Caco-2 (cell line): ENCODE measurements around the gene DDX24. TPM values are rescaled to one million over a fixed set of nuclear protein-coding genes. Genes with fewer than 3 reads are reported as not detected.
A peak's percentile ranks its signal among the peaks of the same experiment; 100 is the strongest.

Source experiments
- BruUV-seq: library from RNA; stranded (reverse); fragments of 400-500 nt; replicated peaks from 2 replicates; lab custom pipeline; 2021; lab: Mats Ljungman, UMichigan
- CTCF ChIA-PET: fragments of 300-600 bp; sonication (Branson Sonifier 250); formaldehyde crosslinking; loops from one replicate; lab custom pipeline; 2022; ENCODE audit warnings: antibody characterized with exemption; lab: Charles Lee
- POLR2A ChIA-PET: fragments of 300-600 bp; sonication (Branson Sonifier 250); formaldehyde crosslinking; loops from one replicate; lab custom pipeline; 2022; ENCODE audit warnings: antibody characterized with exemption; lab: Charles Lee
- DNase-seq, 2 experiments: peaks; one replicate each; pipeline versions ENCODE4 v3.0.0 to v3.0.0-alpha.2; 2020 to 2022
- H3K27me3 ChIP-seq: replicated peaks from 2 replicates; pipeline ENCODE4 v1.6.0; 2011; ENCODE audit warnings: low read length; ENCODE audit not compliant: control insufficient read depth, insufficient read depth
- H3K36me3 ChIP-seq: 2 replicates; pipeline ENCODE4 v1.5.1; 2011; ENCODE audit warnings: low read length; ENCODE audit not compliant: control insufficient read depth, insufficient read depth
- H3K4me1 ChIP-seq: fragments of 250-450 bp; sonication (Bioruptor Pico); 2 replicates; pipeline ENCODE4 v1.5.1; 2020; ENCODE audit warnings: mild to moderate bottlenecking
- H3K4me3 ChIP-seq: 2 replicates; pipeline ENCODE4 v1.5.1; 2011; ENCODE audit warnings: low read depth, mild to moderate bottlenecking, control low read depth, low read length
- H3K9me3 ChIP-seq: fragments of 250-450 bp; sonication (Bioruptor Pico); 2 replicates; pipeline ENCODE4 v1.5.1; 2020; ENCODE audit warnings: mild to moderate bottlenecking, moderate library complexity
- H3K27ac Mint-ChIP-seq: one replicate; pipeline ENCODE4 v1.8.0; 2022; ENCODE audit warnings: mixed read lengths; ENCODE audit not compliant: unreplicated experiment
- H3K27me3 Mint-ChIP-seq: one replicate; pipeline ENCODE4 v1.8.0; 2022; ENCODE audit warnings: mixed read lengths; ENCODE audit not compliant: insufficient read depth, unreplicated experiment
- H3K36me3 Mint-ChIP-seq: one replicate; pipeline ENCODE4 v1.8.0; 2022; ENCODE audit warnings: mild to moderate bottlenecking, mixed read lengths; ENCODE audit not compliant: insufficient read depth, unreplicated experiment
- H3K4me1 Mint-ChIP-seq: one replicate; pipeline ENCODE4 v1.8.0; 2022; ENCODE audit warnings: low read depth, mixed read lengths; ENCODE audit not compliant: unreplicated experiment
- H3K4me3 Mint-ChIP-seq: one replicate; pipeline ENCODE4 v1.8.0; 2022; ENCODE audit warnings: mild to moderate bottlenecking, moderate library complexity, mixed read lengths; ENCODE audit not compliant: unreplicated experiment
- H3K9me3 Mint-ChIP-seq: one replicate; pipeline ENCODE4 v1.8.0; 2022; ENCODE audit warnings: mixed read lengths; ENCODE audit not compliant: unreplicated experiment
- intact Hi-C: fragments of 100-400 bp; cut with micrococcal nuclease; formaldehyde crosslinking; loops from one replicate; pipeline ENCODE4 v1.10.0; 2022; ENCODE audit not compliant: unreplicated experiment
- total RNA-seq: library from RNA; stranded (reverse); gene quantifications from 2 replicates; pipeline ENCODE4 v1.2.3, GENCODE V29; 2022
- TF ChIP-seq, protein P1 (sequence below), 2 experiments: fragments of 200-600 bp in 1 of 2; IDR thresholded peaks; 1 replicate in 1 of 2; 2 replicates in 1 of 2; pipeline versions ENCODE4 v1.5.1 to v1.8.0; 2011 to 2022; ENCODE audit warnings: antibody characterized with exemption in 1 of 2, control low read depth in 1 of 2, inconsistent platforms in 1 of 2, low read depth in 1 of 2, low read length in 1 of 2, mild to moderate bottlenecking in 1 of 2, moderate library complexity in 1 of 2; ENCODE audit not compliant: insufficient read depth in 1 of 2, severe bottlenecking in 1 of 2, unreplicated experiment in 1 of 2

Gene DDX24
- total RNA-seq, 1 experiment from 2014 or later, result 131 TPM

DNA sequence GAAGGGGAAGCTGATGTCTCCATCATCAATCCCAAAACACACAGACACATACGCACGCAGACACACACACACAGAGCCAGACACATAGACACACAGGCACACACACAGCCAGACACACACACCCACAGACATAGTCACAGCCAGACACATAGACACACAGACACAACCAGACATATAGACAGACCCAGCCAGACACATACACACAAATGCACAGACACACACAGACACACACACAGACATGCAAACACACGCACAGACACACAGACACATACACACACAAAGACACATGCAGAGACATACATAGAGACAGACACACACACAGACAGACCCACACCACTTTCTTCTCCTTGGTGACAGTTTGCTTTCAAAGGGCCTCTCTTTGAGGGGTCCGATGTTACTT lies 77.6 kb downstream of the DDX24 start:
- no peak for DNase-seq
- TF ChIP-seq, protein P1, sequence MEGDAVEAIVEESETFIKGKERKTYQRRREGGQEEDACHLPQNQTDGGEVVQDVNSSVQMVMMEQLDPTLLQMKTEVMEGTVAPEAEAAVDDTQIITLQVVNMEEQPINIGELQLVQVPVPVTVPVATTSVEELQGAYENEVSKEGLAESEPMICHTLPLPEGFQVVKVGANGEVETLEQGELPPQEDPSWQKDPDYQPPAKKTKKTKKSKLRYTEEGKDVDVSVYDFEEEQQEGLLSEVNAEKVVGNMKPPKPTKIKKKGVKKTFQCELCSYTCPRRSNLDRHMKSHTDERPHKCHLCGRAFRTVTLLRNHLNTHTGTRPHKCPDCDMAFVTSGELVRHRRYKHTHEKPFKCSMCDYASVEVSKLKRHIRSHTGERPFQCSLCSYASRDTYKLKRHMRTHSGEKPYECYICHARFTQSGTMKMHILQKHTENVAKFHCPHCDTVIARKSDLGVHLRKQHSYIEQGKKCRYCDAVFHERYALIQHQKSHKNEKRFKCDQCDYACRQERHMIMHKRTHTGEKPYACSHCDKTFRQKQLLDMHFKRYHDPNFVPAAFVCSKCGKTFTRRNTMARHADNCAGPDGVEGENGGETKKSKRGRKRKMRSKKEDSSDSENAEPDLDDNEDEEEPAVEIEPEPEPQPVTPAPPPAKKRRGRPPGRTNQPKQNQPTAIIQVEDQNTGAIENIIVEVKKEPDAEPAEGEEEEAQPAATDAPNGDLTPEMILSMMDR (IDR thresholded peaks at IDR 0.05; ENCODE audit: insufficient read depth in 1 of 2, low read depth in 1 of 2, low read length in 1 of 2, severe bottlenecking in 1 of 2, unreplicated experiment in 1 of 2), result no peak
- H3K27me3 ChIP-seq, result no peaks in the 10 kb centered on the region
- Mint-ChIP-seq H3K27me3 (no peaks in the 10 kb centered on the region), H3K27ac (no peak overlapping the region), H3K36me3 (no peaks in the 10 kb centered on the region), H3K4me3 (no peak overlapping the region), H3K4me1 (peaks cover 22% of the 10 kb centered on the region), H3K9me3 (no peaks in the 10 kb centered on the region)
- peaks cover 14% of the 10 kb centered on the region for H3K4me1 ChIP-seq
- POLR2A ChIA-PET, result no interaction called here
- BruUV-seq, result no TSS peak
- H3K36me3 ChIP-seq, result no peaks in the 10 kb centered on the region
- H3K9me3 ChIP-seq, result no peaks in the 10 kb centered on the region
- intact Hi-C loops, result loop anchor here (5.0 to 10.0 kb wide), 3 partner anchors 46 to 349 kb away; no protein-coding TSS in a partner anchor
- H3K4me3 ChIP-seq, result no peak overlapping the region
- CTCF ChIA-PET, result interaction anchor here (0.6 kb wide), 1 partner anchor 347 kb away, joined by 4 read pairs; no protein-coding TSS in a partner anchor

DNA sequence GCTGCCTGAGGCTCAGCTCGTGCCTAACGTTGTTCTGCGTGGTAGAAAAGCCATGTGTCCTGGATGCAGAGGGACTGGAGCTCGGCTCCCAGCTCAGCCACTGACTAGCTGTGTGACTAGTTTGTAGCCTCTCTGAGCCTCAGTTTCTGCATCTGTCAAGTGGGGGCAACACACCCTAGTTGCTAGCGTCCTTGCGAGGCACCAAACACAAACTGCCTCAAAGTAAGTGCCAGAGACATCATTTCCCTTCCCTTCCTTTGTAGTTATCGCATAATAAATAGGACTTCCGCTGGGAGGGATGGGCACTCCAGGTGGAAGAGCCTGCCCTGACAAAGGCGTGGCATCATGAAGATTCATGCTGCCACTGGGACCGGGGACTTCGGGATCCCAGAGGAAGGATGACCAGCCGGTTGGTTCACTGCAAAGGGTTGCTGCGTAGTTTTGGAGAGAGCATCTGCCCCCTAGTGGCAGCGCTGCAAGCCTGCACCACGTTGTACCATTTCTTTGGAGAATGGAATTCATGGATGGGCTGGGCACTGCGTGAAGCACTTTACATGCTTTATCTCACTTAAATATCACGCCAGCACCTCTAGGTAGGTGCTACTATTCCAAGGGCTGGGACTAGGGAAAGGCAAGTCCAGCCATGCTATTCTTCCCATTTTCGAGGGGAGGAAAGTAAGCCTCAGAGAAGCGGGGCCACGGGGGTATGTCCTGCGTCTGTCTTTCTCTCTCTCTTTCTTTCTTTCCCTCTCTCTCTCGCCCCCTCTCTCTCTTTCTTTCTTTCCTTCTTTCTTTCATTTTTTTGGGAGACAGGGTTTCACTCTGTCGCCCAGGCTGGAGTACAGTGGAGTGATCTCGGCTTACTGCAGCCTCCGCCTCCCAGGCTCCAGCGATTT lies 79.3 kb downstream of the DDX24 start:
- POLR2A ChIA-PET, result no interaction called here
- Mint-ChIP-seq H3K4me3 (no peak overlapping the region), H3K27me3 (no peaks in the 10 kb centered on the region)

DNA sequence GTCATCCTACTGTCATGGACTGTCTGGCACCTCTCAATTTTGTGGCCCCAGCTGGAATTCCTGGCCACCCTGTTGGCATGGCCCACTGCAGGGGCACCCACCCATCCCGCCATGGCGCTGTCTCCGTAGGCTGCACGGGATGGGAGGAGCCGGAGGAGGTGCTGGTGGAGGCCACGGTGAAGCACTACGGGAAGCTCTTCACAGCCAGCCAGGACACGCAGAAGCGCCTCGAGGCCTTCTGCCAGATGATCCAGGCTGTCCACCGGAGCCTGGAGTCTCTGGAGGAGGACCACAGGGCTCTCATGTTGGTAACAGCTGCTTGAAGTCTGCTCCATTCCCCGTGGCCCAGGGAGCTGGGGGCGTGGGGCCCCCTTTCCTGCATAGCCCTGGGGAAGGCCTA lies 80.0 kb downstream of the DDX24 start:
- Mint-ChIP-seq H3K27ac (no peak overlapping the region), H3K36me3 (no peaks in the 10 kb centered on the region), H3K4me3 (no peak overlapping the region), H3K4me1 (peaks cover 22% of the 10 kb centered on the region), H3K27me3 (no peaks in the 10 kb centered on the region), H3K9me3 (no peaks in the 10 kb centered on the region)
- TF ChIP-seq, protein P1 (IDR thresholded peaks at IDR 0.05; ENCODE audit: insufficient read depth in 1 of 2, low read depth in 1 of 2, low read length in 1 of 2, severe bottlenecking in 1 of 2, unreplicated experiment in 1 of 2), result no peak
- DNase-seq, result no peak
- POLR2A ChIA-PET, result no interaction called here
- Histone ChIP-seq H3K9me3 (no peaks in the 10 kb centered on the region), H3K27me3 (no peaks in the 10 kb centered on the region), H3K4me3 (no peak overlapping the region), H3K36me3 (no peaks in the 10 kb centered on the region), H3K4me1 (peaks cover 14% of the 10 kb centered on the region)
- CTCF ChIA-PET, result interaction anchor here (0.6 to 1.2 kb wide), 2 partner anchors 65 to 849 kb away, joined by 3 to 4 read pairs; no protein-coding TSS in a partner anchor
- intact Hi-C loops, result loop anchor here (1.0 to 10.0 kb wide), 4 partner anchors 16 to 346 kb away; no protein-coding TSS in a partner anchor
- no TSS peak for BruUV-seq

More for the DNA sequence above, 79.3 kb downstream of the DDX24 start:
- Mint-ChIP-seq H3K4me1 (peaks cover 22% of the 10 kb centered on the region), H3K9me3 (no peaks in the 10 kb centered on the region), H3K27ac (no peak overlapping the region), H3K36me3 (no peaks in the 10 kb centered on the region)
- Histone ChIP-seq H3K36me3 (no peaks in the 10 kb centered on the region), H3K27me3 (no peaks in the 10 kb centered on the region), H3K9me3 (no peaks in the 10 kb centered on the region), H3K4me1 (peaks cover 14% of the 10 kb centered on the region), H3K4me3 (no peak overlapping the region)
- intact Hi-C loops, result loop anchor here (1.0 to 10.0 kb wide), 4 partner anchors 16 to 347 kb away; no protein-coding TSS in a partner anchor
- peak; percentile 62 for DNase-seq
- CTCF ChIA-PET, result interaction anchor here (0.6 to 1.2 kb wide), 2 partner anchors 66 to 850 kb away, joined by 3 to 4 read pairs; no protein-coding TSS in a partner anchor
- no TSS peak for BruUV-seq
- TF ChIP-seq, protein P1 (IDR thresholded peaks at IDR 0.05; ENCODE audit: insufficient read depth in 1 of 2, low read depth in 1 of 2, low read length in 1 of 2, severe bottlenecking in 1 of 2, unreplicated experiment in 1 of 2), result peak; percentile 91 to 94
